SK-N-SH treated with all-trans-retinoic acid at 6 μM for 48 hours (cell line): Measurements from ENCODE around the gene SSU72.
"Not testable (repeated sequence)": the region's sequence is repeated elsewhere in the genome, so short reads cannot be mapped to it uniquely, and the experiment has no call there.

ENCODE experiments used
- ATAC-seq: fragments of 200-7000 bp; cut with Tn5 transposase; 3 replicates; pipeline ENCODE4 v1.9.1; 2020; ENCODE audit warnings: mild to moderate bottlenecking, moderate library complexity
- ARNTL ChIP-seq: fragments of 450-650 bp; formaldehyde crosslinking; IDR thresholded peaks from 2 replicates; pipeline ENCODE4 v1.5.0; 2020; ENCODE audit warnings: low read depth, mild to moderate bottlenecking, moderate library complexity, borderline replicate concordance
- BACH2 ChIP-seq: fragments of 250-450 bp; sonication (Bioruptor Pico); IDR thresholded peaks from 2 replicates; pipeline ENCODE4 v1.9.0; 2021; ENCODE audit warnings: mild to moderate bottlenecking, borderline replicate concordance
- CSDC2 ChIP-seq: fragments of 250-450 bp; sonication (Bioruptor Pico); IDR thresholded peaks from 2 replicates; pipeline ENCODE4 v1.5.0; 2020; ENCODE audit warnings: mild to moderate bottlenecking, moderate library complexity
- ESRRG ChIP-seq: fragments of 250-450 bp; sonication (Bioruptor Pico); IDR thresholded peaks from 2 replicates; pipeline ENCODE4 v1.6.1; 2021; ENCODE audit warnings: mild to moderate bottlenecking
- GLIS3 ChIP-seq: fragments of 250-450 bp; sonication (Bioruptor Pico); IDR thresholded peaks from 2 replicates; pipeline ENCODE4 v1.5.0; 2020; ENCODE audit warnings: mild to moderate bottlenecking, moderate library complexity
- ISL1 ChIP-seq: fragments of 250-450 bp; sonication (Bioruptor Pico); IDR thresholded peaks from 2 replicates; pipeline ENCODE4 v2.1.2; 2022; ENCODE audit warnings: mild to moderate bottlenecking, moderate library complexity
- OSR1 ChIP-seq: fragments of 250-450 bp; sonication (Bioruptor Pico); IDR thresholded peaks from 2 replicates; pipeline ENCODE4 v1.8.0; 2022; ENCODE audit warnings: moderate library complexity, mild to moderate bottlenecking, inconsistent platforms
- PATZ1 ChIP-seq: fragments of 250-450 bp; sonication (Bioruptor Pico); IDR thresholded peaks from 2 replicates; pipeline ENCODE4 v1.8.0; 2020; ENCODE audit warnings: mild to moderate bottlenecking, moderate library complexity, borderline replicate concordance
- POU6F1 ChIP-seq: fragments of 250-450 bp; sonication (Bioruptor Pico); IDR thresholded peaks from 2 replicates; pipeline ENCODE4 v1.8.0; 2021; ENCODE audit warnings: low read depth, mild to moderate bottlenecking, moderate library complexity, borderline replicate concordance
- PPARA ChIP-seq: fragments of 250-450 bp; sonication (Bioruptor Pico); IDR thresholded peaks from 2 replicates; pipeline ENCODE4 v1.5.0; 2020; ENCODE audit warnings: mild to moderate bottlenecking, borderline replicate concordance
- RARB ChIP-seq: fragments of 250-450 bp; sonication (Bioruptor Pico); IDR thresholded peaks from 2 replicates; pipeline ENCODE4 v1.8.0; 2021; ENCODE audit warnings: mild to moderate bottlenecking, moderate library complexity
- SNAI2 ChIP-seq: fragments of 250-450 bp; sonication (Bioruptor Pico); IDR thresholded peaks from 2 replicates; pipeline ENCODE4 v1.5.0; 2020; ENCODE audit warnings: mild to moderate bottlenecking, moderate library complexity
- TCF4 ChIP-seq: fragments of 250-450 bp; sonication (Bioruptor Pico); IDR thresholded peaks from 2 replicates; pipeline ENCODE4 v1.8.0; 2021; ENCODE audit warnings: mild to moderate bottlenecking, moderate library complexity, borderline replicate concordance
- TOX ChIP-seq: fragments of 250-450 bp; sonication (Bioruptor Pico); IDR thresholded peaks from 2 replicates; pipeline ENCODE4 v1.8.0; 2021; ENCODE audit warnings: mild to moderate bottlenecking, moderate library complexity, borderline replicate concordance
- TSHZ2 ChIP-seq: fragments of 250-450 bp; sonication (Bioruptor Pico); IDR thresholded peaks from 2 replicates; pipeline ENCODE4 v1.5.0; 2020; ENCODE audit warnings: mild to moderate bottlenecking, moderate library complexity
- ZFP30 ChIP-seq: fragments of 450-650 bp; formaldehyde crosslinking; IDR thresholded peaks from 2 replicates; pipeline ENCODE4 v1.5.0; 2022; ENCODE audit warnings: mild to moderate bottlenecking, moderate library complexity
- ZNF565 ChIP-seq: fragments of 450-650 bp; formaldehyde crosslinking; conservative IDR thresholded peaks from 2 replicates; pipeline ENCODE4 v1.5.0; 2020; ENCODE audit warnings: low read depth, mild to moderate bottlenecking, moderate library complexity
- ZNF70 ChIP-seq: fragments of 450-650 bp; formaldehyde crosslinking; IDR thresholded peaks from 2 replicates; pipeline ENCODE4 v1.5.0; 2020; ENCODE audit warnings: mild to moderate bottlenecking, moderate library complexity
- ZNF8 ChIP-seq: fragments of 450-650 bp; formaldehyde crosslinking; IDR thresholded peaks from 2 replicates; pipeline ENCODE4 v1.5.0; 2020; ENCODE audit warnings: mild to moderate bottlenecking, moderate library complexity
- TF ChIP-seq, protein P1 (sequence below): fragments of 250-450 bp; sonication (Bioruptor Pico); IDR thresholded peaks from 2 replicates; pipeline ENCODE4 v1.5.1; 2021; ENCODE audit warnings: mild to moderate bottlenecking, moderate library complexity

Gene SSU72

GRCh38 chr1:1533176-1533893 lies 41.3 kb downstream of the SSU72 start:
- not testable (repeated sequence) for ATAC-seq

DNA sequence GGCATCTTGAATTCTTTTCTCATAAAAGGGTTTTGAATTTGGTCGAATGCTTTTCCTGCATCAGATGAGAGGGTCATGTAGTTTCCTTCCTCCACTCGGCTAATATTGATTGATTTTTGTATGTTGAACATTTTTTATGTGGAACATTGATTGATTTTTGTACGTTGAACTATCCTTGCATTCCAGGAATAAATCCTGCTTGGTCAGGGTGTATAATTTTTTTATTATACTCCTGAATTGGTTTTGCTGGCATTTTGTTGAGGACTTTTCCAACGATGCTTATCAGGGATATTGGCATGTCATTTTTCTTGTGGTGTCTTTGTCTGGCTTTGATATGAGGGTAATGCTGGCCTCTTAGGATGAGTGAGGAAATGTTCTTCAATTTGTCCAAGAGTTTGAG lies 42.7 kb downstream of the SSU72 start:
- ATAC-seq, result no peak
- no peak for TF ChIP-seq ZNF8 (CRISPR knock-in tag)
- no peak for TF ChIP-seq TSHZ2 (CRISPR knock-in tag)
- TF ChIP-seq POU6F1 (CRISPR knock-in tag), result no peak
- TF ChIP-seq BACH2 (CRISPR knock-in tag), result no peak
- TF ChIP-seq TOX (CRISPR knock-in tag), result no peak
- TF ChIP-seq ZNF70, result no peak
- no peak for TF ChIP-seq CSDC2 (CRISPR knock-in tag)
- TF ChIP-seq GLIS3 (CRISPR knock-in tag), result no peak
- no peak for TF ChIP-seq TCF4 (CRISPR knock-in tag)
- TF ChIP-seq ZFP30, result no peak
- no peak for TF ChIP-seq ARNTL (CRISPR knock-in tag)
- no peak for TF ChIP-seq PATZ1 (CRISPR knock-in tag)
- TF ChIP-seq ZNF565 (CRISPR knock-in tag), result no peak
- no peak for TF ChIP-seq OSR1
- TF ChIP-seq PPARA (CRISPR knock-in tag), result no peak
- TF ChIP-seq, protein P1, sequence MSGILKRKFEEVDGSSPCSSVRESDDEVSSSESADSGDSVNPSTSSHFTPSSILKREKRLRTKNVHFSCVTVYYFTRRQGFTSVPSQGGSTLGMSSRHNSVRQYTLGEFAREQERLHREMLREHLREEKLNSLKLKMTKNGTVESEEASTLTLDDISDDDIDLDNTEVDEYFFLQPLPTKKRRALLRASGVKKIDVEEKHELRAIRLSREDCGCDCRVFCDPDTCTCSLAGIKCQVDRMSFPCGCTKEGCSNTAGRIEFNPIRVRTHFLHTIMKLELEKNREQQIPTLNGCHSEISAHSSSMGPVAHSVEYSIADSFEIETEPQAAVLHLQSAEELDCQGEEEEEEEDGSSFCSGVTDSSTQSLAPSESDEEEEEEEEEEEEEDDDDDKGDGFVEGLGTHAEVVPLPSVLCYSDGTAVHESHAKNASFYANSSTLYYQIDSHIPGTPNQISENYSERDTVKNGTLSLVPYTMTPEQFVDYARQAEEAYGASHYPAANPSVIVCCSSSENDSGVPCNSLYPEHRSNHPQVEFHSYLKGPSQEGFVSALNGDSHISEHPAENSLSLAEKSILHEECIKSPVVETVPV (CRISPR knock-in tag), result no peak
- TF ChIP-seq ISL1 (CRISPR knock-in tag), result no peak
- no peak for TF ChIP-seq ESRRG (CRISPR knock-in tag)

DNA sequence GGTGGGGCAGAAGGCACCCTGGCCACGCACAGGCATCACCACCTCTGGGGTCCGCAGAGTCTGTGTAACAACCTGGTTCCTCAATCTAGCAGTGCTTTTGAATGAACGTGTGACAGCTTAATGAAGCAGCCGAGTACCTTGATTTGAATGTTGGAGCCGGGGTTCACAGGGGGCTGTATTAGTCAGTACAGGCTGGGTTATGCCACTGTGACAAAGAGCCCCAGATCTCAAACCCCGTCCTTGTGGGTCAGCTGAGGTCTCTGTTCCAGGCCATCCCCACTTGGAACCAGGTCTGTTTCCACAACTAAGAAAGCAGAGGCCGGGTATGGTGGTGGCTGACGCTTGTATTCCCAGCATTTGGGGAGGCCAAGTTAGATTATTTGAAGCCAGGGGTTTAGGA lies 44.7 kb downstream of the SSU72 start:
- ATAC-seq, result no peak
- TF ChIP-seq ZFP30 (no peak), TCF4 (CRISPR knock-in tag) (no peak), ZNF565 (CRISPR knock-in tag) (no peak), CSDC2 (CRISPR knock-in tag) (no peak), GLIS3 (CRISPR knock-in tag) (no peak), OSR1 (no peak), TSHZ2 (CRISPR knock-in tag) (no peak), ISL1 (CRISPR knock-in tag) (no peak), POU6F1 (CRISPR knock-in tag) (no peak), TOX (CRISPR knock-in tag) (no peak), SNAI2 (no peak), RARB (no peak)
- TF ChIP-seq, protein P1 (CRISPR knock-in tag), result no peak
